ENCODE results near the gene CTBP2. TPM values are rescaled to one million over a fixed set of nuclear protein-coding genes. Genes with fewer than 3 reads are reported as not detected.
"Not testable (repeated sequence)": the region's sequence is repeated elsewhere in the genome, so short reads cannot be mapped to it uniquely, and the experiment has no call there.

Gene CTBP2
- total RNA-seq, 1 donor from 2014 or later = 84.0 TPM

GRCh38 chr10:124999433-125000365, 160.7 kb downstream of the CTBP2 start:
- peak in 1 of 2 donors; percentile 53 for DNase-seq (ENCODE audit: low read depth in 2 of 2)

DNA sequence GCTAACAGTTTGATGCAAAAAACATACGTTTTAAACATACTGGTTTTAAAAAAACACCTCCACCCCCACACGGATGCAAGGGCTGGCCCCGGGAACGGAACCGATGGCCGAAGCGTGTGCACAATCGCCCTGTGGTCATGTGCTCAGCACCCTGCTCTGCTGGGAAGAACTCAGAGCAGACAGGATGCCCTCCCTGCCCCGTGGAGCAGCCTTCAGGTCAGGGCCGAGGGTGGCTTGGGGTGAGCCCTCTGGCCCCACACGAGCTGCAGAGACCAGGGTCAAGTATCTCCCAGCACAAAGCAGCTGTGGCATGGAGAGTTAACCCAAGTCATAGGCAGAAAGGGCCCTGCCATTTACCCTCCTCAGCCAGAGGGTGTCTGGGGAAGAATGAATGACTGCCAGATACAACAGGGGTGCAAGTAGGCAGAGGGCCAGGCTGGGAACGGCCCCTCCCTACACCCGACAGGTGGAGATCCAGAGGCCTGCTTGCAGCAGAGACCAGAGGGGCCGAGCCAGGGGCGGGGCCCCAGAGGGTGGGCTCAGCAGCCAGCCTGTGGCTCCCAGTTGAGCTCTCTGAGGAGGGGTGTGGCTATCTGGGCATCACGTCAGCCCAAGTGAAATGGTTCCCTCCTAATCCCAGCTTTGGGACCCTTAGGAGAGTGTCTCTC, 161.6 kb downstream of the CTBP2 start:
- no peak for DNase-seq (ENCODE audit: low read depth in 2 of 2)

- no peak for DNase-seq (ENCODE audit: low read depth in 2 of 2)
Observed at GRCh38 chr10:124997771-124998623, 162.4 kb downstream of the CTBP2 start.

- DNase-seq (ENCODE audit: low read depth in 2 of 2) = no peak
Observed at GRCh38 chr10:124997306-124997705, 163.1 kb downstream of the CTBP2 start.

DNA sequence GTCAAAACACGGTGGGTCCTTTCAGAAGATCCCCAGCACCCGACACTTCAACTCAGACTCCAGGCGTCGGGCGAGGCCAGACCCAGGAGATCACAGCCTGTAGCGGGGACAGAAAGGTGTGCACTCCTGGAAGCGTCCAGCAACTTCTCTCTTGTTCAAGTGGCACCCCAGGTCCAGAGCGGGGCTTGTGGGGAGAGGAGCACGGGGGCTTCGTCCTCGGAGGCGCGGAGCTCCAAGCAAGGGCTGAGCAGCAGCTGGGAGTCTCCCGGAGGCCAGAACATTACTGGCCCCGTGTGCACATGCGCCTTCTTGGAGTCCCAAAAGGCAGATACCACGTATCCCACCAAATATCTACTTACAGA, 163.5 kb downstream of the CTBP2 start:
- no peak for DNase-seq (ENCODE audit: low read depth in 2 of 2)

- no peak for DNase-seq (ENCODE audit: low read depth in 2 of 2)
Observed at GRCh38 chr10:124996127-124996853, 164.1 kb downstream of the CTBP2 start.

- no peak for DNase-seq (ENCODE audit: low read depth in 2 of 2)
Observed at GRCh38 chr10:124995605-124996004, 164.8 kb downstream of the CTBP2 start.

- DNase-seq (ENCODE audit: low read depth in 2 of 2) = no peak
Observed at GRCh38 chr10:124994573-124995473, 165.5 kb downstream of the CTBP2 start.

DNA sequence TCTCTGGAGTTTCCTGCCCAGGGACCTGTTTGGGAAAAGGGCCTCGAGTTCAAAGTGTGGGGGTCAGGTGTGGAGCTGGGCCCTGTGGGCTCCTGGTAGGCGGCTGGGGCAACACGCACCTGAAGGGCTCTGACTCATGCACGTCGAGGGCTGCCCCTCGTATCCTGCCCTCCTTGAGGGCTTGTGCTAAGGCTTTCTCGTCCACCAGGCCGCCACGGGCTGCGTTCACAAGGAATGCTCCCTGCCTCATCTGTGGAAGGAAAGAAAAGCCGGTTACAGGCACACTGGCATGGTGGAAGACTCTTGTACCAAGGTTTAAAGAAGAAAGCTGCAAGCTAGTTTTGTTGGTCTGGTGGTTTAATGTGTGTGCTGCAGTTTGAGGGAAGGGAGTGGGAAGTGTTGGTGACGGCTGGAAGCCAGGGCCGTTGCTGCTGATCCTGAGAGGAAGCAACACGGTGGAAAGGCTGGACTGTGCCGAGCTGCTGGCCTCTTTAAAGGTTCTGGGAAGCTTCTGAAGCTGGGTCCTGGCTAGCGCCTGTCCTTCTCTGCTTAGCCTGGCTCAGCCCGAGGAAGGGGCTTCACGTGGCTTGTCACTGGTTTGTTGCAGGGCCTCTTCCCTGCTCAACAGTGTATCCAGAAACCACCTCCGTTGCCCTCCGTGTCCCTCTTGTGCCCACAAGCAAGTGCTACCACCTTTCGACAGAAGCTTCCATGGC, 166.5 kb downstream of the CTBP2 start:
- DNase-seq (ENCODE audit: low read depth in 2 of 2) = no peak

GRCh38 chr10:124993345-124993708, 167.0 kb downstream of the CTBP2 start:
- DNase-seq (ENCODE audit: low read depth in 2 of 2) = no peak

- DNase-seq (ENCODE audit: low read depth in 2 of 2) = peak; percentile 12 to 61
Observed at GRCh38 chr10:124992462-124993344, 167.7 kb downstream of the CTBP2 start.

DNA sequence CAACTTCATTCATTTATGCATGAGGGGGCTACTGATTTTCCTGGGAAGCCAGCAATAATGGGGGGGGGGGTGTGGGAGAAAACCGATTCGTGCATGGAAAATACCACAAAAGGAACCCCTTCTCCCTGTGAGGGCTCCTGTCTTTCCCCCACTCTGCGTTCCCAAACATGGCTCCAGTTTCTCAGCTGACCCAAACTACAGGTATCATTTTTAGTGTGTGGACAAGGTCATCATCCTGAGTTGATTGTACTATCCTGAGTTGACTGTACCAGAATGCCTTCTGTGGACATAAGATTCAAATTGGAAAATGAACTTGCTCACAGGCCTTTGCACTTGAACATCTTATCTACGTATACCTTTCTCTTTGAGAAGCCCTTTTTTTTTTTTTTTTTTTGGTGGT, 168.5 kb downstream of the CTBP2 start:
- no peak for DNase-seq (ENCODE audit: low read depth in 2 of 2)

DNA sequence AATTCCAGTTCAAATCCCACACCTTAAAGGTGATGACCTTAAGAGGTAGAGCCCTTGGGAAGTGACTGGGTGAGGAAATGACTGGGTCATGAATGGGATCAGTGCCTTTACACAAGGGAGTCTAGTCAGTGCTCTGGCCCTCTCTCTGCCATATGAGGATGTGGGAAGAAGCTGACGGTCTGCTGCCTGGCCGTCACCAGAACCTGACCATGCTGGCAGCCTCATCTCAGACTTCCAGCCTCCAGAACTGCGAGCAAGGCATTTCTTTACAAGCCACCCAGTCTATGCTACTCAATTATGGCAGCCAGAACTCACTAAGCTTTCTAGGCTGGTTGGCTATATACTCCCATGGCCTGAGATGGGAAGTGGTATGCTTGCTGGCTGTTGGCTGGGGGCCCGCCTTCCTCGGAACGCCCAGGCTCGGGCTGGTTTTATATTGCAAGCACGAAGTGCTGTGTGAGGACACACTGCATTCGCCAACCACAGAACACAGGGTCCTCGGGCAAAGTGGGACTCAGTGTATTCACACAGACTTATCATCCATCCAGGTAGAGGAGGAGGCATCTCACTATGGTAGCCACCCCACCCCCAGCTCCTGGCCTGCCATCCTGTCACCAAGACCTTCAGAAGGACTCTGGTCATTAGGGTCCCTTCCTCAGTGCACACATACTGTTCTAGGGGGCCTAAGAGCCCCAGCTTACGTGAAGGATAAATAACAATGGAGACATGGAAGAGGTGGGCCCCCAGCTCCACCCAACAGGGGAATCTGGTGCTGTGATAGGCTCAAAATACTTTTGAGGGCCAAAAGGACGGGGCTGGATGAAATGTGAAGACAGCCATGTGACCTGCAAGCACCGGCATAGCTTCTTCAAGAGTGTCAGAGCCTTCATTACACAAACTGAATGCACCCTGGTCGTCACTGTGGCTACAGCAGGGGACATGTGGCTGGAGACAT, 169.4 kb downstream of the CTBP2 start:
- DNase-seq (ENCODE audit: low read depth in 2 of 2) = no peak

- peak in 1 of 2 donors; percentile 23 for DNase-seq (ENCODE audit: low read depth in 2 of 2)
Observed at GRCh38 chr10:124989526-124989925, 170.8 kb downstream of the CTBP2 start.

DNA sequence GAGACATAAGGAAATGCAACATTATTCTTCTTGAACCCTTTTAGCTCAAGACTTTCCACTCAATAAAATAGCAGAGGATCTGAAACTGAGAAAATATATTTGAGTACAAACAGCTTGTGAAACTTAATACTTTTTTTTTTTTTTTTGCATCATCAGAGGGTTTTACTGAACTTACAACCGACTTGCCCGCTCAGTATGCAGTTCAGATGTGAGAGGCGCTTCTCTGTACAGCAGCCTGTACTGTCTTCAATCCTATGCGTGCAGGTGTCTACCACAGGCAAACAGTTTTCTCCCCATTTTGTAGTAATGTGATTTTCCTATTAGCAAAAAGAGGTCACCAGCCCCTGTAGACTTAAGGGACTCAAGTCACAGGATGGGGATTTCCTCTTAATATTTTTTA, 171.6 kb downstream of the CTBP2 start:
- DNase-seq (ENCODE audit: low read depth in 2 of 2) = not testable (repeated sequence)

DNA sequence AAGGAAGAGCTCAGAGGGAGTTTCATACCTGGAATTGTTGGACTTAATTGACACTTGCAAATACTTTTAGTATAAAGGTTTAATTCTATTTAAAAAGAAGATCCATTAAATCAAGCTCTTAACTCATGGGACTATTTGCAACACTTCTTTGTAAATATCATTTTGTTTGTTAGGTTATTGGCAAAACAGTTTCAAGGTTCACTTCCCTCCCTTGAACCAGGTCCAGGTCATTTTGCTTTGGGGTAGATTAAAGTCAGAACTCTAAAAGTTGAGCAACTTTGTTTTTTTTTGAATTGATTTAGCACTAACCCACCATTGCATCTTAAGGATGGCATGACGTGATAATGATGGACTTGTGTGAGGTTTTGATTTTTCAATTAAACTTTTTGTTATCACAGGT, 172.6 kb downstream of the CTBP2 start:
- no peak for DNase-seq (ENCODE audit: low read depth in 2 of 2)

DNA sequence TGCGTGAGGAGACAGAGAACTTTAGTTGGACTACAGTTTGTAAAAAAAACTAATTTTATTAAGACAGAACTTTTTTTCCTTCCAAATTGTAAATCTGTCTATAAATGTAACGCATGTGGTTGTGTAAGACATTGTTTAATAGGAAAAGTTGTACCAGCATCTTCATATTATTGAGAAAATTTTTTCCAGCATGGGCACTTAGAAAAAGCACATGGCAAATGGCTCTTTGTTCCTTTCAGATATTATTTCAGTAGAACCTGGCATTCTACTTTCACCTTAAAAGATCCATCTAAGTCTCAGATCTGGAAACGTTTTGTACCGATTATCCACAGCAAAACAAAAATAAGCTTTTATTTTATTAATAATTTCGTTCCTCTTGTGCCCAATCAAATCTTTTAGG, 175.2 kb downstream of the CTBP2 start:
- DNase-seq (ENCODE audit: low read depth in 2 of 2) = no peak

Measured in dermis microvascular lymphatic vessel endothelial cell (primary cell).